Smooth muscle cell (in vitro differentiated cells): Measurements from ENCODE around the gene KLHL29. TPM values are rescaled to one million over a fixed set of nuclear protein-coding genes. Genes with fewer than 3 reads are reported as not detected.

ENCODE experiments used
- DNase-seq: peaks from one replicate; lab custom pipeline; 2025; ENCODE audit not compliant: unreplicated experiment; lab: John Stamatoyannopoulos, UW
- H2AFZ ChIP-seq: fragments of 200-600 bp; sonication (generic); 2 replicates; pipeline ENCODE4 v1.6.0; 2016; ENCODE audit warnings: antibody characterized with exemption, low read depth, mild to moderate bottlenecking
- H3F3A ChIP-seq: fragments of 200-600 bp; sonication (generic); 2 replicates; pipeline ENCODE4 v1.6.0; 2017; ENCODE audit warnings: antibody characterized with exemption, low read depth
- H3K27ac ChIP-seq: fragments of 200-600 bp; sonication (generic); 2 replicates; pipeline ENCODE4 v1.5.1; 2016; ENCODE audit warnings: low read depth, mild to moderate bottlenecking
- H3K27me3 ChIP-seq: fragments of 200-600 bp; sonication (generic); 2 replicates; pipeline ENCODE4 v1.6.1; 2016; ENCODE audit warnings: low read depth, mild to moderate bottlenecking
- H3K36me3 ChIP-seq: fragments of 200-600 bp; sonication (generic); 2 replicates; pipeline ENCODE4 v1.5.1; 2016; ENCODE audit warnings: low read depth
- H3K4me1 ChIP-seq: fragments of 200-600 bp; sonication (generic); 2 replicates; pipeline ENCODE4 v1.5.1; 2016; ENCODE audit warnings: low read depth
- H3K4me2 ChIP-seq: fragments of 200-600 bp; sonication (generic); 2 replicates; pipeline ENCODE4 v1.6.0; 2016; ENCODE audit warnings: mild to moderate bottlenecking
- H3K4me3 ChIP-seq: fragments of 200-600 bp; sonication (generic); 2 replicates; pipeline ENCODE4 v1.5.1; 2016; ENCODE audit warnings: mild to moderate bottlenecking
- H3K79me2 ChIP-seq: fragments of 200-600 bp; sonication (generic); 2 replicates; pipeline ENCODE4 v1.6.0; 2016; ENCODE audit warnings: low read depth, mild to moderate bottlenecking
- H3K9ac ChIP-seq: fragments of 200-600 bp; sonication (generic); 2 replicates; pipeline ENCODE4 v1.6.0; 2016; ENCODE audit warnings: low read depth
- H3K9me3 ChIP-seq: fragments of 200-600 bp; sonication (generic); replicated peaks from 2 replicates; pipeline ENCODE4 v1.5.1; 2016; ENCODE audit warnings: low read depth
- H4K20me1 ChIP-seq: fragments of 200-600 bp; sonication (generic); 2 replicates; pipeline ENCODE4 v1.6.0; 2016; ENCODE audit warnings: low read depth
- WGBS: methylation state at CpG from one replicate; pipeline ENCODE4 v1.1.7; 2016; ENCODE audit warnings: low lambda C conversion rate; 5-methylcytosine and 5-hydroxymethylcytosine counted together
- polyA plus RNA-seq: library from polyadenylated mRNA; unstranded; fragments of >200 nt; fragmentation: Nextera tagmentation; extraction: Ambion mirVana; gene quantifications from 2 replicates; pipeline ENCODE4 v1.2.1, GENCODE V29; 2016
- total RNA-seq: library from RNA; depleted of rRNA; stranded (reverse); fragments of >200 nt; gene quantifications from 2 replicates; pipeline ENCODE4 v1.2.3, GENCODE V29; 2014
- TF ChIP-seq, protein P1 (sequence below): fragments of 200-600 bp; sonication (generic); IDR thresholded peaks from 2 replicates; pipeline ENCODE4 v1.5.1; 2017; ENCODE audit warnings: borderline replicate concordance, mild to moderate bottlenecking, antibody characterized with exemption; ENCODE audit not compliant: insufficient read depth, poor library complexity, severe bottlenecking

The KLHL29 gene
- total and polyA plus RNA-seq, 2 experiments from 2014 or later = 3.1 to 6.6 TPM

DNA sequence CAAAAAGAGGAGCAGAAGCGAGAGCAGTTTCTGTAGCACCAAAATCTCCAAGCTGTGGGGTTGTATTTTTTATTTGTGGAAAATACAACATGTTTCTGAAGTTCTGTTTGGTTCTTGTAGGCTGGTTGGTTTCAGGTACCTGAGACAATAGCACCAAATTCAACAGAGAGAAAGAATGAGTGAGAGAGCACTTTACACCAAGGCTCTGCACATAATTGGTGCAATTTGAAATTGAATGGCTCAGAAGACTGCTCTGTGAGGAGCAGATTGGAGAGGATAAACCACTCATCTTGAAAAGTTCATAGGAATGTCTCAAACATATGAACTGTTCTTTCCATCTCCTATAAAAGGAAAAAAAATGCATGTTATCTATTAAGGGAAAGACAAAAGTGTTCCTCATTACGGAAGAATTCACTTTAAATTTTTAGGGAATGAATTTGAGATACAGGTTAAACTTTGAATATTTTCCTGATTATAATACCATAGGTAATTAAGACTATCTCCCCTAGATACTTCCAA, 366.8 kb downstream of the KLHL29 start:
- no peaks in the 10 kb centered on the region for H4K20me1 ChIP-seq
- no peak overlapping the region for H3K9ac ChIP-seq

DNA sequence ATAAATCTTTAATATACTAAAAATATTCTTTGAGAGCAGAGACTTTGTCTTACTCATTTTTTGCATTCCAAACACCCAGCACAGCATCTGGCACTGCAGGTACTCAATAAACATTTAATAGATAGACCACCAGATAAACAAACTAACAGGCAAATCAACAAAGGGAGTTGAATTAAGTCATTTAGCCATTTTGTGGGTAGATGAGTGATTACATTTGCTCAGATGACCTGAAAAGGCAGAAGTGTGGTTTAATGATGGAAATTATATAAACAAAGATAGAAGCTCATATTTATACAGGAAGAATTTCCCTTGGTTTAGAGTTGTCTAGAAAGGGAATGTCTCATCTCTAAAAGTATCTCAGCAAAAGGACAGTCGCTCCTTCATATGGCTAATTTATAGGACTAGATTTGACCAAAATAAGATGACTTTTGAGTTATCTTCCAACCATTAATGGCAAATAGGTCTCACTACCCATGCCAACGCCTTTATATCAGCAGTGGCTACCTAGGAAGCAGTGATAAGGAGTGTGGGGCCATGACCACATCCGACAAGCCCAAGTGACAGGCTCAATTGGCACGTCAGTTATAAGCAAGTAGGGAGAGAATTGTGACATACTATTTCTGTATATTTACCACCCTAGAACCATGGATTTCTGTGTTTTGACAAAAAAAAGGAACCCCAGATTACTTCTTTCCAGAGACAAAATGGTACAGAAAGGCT, 368.5 kb downstream of the KLHL29 start:
- H3K9ac ChIP-seq = no peak overlapping the region
- H3K4me2 ChIP-seq = no peak overlapping the region
- no peaks in the 10 kb centered on the region for H3F3A ChIP-seq
- no peak overlapping the region for H3K4me3 ChIP-seq
- H3K27ac ChIP-seq = no peak overlapping the region
- no peaks in the 10 kb centered on the region for H3K27me3 ChIP-seq
- 83% methylated on average over 4 of the region's 4 CpGs for WGBS
- no peaks in the 10 kb centered on the region for H3K9me3 ChIP-seq
- H3K79me2 ChIP-seq = no peaks in the 10 kb centered on the region
- H3K4me1 ChIP-seq = no peaks in the 10 kb centered on the region
- H3K36me3 ChIP-seq = no peaks in the 10 kb centered on the region
- no peaks in the 10 kb centered on the region for H4K20me1 ChIP-seq
- TF ChIP-seq, protein P1, sequence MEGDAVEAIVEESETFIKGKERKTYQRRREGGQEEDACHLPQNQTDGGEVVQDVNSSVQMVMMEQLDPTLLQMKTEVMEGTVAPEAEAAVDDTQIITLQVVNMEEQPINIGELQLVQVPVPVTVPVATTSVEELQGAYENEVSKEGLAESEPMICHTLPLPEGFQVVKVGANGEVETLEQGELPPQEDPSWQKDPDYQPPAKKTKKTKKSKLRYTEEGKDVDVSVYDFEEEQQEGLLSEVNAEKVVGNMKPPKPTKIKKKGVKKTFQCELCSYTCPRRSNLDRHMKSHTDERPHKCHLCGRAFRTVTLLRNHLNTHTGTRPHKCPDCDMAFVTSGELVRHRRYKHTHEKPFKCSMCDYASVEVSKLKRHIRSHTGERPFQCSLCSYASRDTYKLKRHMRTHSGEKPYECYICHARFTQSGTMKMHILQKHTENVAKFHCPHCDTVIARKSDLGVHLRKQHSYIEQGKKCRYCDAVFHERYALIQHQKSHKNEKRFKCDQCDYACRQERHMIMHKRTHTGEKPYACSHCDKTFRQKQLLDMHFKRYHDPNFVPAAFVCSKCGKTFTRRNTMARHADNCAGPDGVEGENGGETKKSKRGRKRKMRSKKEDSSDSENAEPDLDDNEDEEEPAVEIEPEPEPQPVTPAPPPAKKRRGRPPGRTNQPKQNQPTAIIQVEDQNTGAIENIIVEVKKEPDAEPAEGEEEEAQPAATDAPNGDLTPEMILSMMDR = no peak
- no peak for DNase-seq
- H2AFZ ChIP-seq = no peak overlapping the region

More for the DNA sequence above, 366.8 kb downstream of the KLHL29 start:
- Histone ChIP-seq H3F3A (no peaks in the 10 kb centered on the region), H3K27ac (no peak overlapping the region), H3K4me3 (no peak overlapping the region), H3K27me3 (no peaks in the 10 kb centered on the region), H3K36me3 (no peaks in the 10 kb centered on the region), H3K79me2 (no peaks in the 10 kb centered on the region), H3K4me1 (no peaks in the 10 kb centered on the region), H3K9me3 (no peaks in the 10 kb centered on the region), H2AFZ (no peak overlapping the region), H3K4me2 (no peak overlapping the region)
- no peak for DNase-seq
- 85% methylated on average over 2 of the region's 2 CpGs for WGBS
- TF ChIP-seq, protein P1 = no peak

DNA sequence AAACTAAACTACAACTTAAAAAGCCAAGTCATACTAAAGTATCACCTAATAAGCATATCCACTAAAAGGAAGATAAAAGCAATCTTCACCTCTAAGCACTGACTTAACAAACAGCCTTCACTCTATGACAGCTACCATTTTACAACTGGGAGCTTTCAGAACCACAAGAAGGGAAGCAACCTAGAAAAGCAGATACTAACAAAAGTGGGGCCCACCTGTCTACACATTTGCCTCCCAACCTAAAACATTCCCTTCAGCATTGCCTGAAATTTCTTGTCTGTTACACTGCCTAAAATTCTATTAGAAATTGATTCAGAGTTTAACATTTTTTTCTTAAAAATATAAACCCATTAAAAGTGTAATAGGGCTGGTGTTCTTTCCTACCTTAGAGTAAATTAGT, 370.0 kb downstream of the KLHL29 start:
- TF ChIP-seq, protein P1 = no peak
- Histone ChIP-seq H3K27me3 (no peaks in the 10 kb centered on the region), H3K36me3 (no peaks in the 10 kb centered on the region), H3K4me3 (no peak overlapping the region), H3K9me3 (no peaks in the 10 kb centered on the region), H3K27ac (no peak overlapping the region), H4K20me1 (no peaks in the 10 kb centered on the region), H3K4me2 (no peak overlapping the region), H3K79me2 (no peaks in the 10 kb centered on the region), H2AFZ (no peak overlapping the region), H3F3A (no peaks in the 10 kb centered on the region), H3K9ac (no peak overlapping the region), H3K4me1 (no peaks in the 10 kb centered on the region)
- no peak for DNase-seq

DNA sequence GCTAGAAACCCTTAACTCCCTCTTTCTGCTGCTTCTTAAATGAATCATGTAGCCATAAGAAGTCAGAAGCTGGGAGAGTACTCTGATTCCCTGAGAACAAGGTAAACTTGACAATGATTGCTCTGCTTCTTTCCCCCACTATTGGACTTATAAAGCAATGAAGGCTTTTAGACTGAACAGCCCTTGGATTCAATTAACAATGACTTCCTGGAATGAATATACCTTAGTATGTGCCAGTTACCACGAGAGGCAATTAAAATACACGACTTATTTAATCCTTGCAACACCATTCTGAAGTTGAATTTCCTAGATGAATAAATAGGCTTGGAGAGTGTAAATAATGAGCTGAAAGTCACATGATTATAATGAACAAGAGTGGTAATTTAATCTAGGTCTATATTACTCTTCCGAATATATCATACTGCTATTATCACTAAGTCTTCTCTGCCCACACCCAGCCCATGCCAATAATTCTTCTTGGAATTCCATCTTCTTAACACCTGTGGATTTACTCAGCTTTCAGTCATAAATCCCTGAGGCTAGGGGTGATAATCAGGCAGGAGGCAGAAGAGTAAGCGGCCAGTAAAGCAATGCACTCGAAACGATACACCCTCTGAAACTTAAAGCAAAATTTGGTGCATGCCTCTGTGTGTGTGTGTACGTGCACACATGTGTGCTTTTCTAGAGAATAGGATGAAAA, 371.8 kb downstream of the KLHL29 start:
- peak overlapping the region; percentile 25 for H3K4me2 ChIP-seq

More for the DNA sequence above, 371.8 kb downstream of the KLHL29 start:
- WGBS = 85% methylated on average over 7 of the region's 7 CpGs
- Histone ChIP-seq H3K27me3 (no peaks in the 10 kb centered on the region), H4K20me1 (no peaks in the 10 kb centered on the region), H3K27ac (peak overlapping the region; percentile 79), H3K4me1 (no peaks in the 10 kb centered on the region), H3K36me3 (no peaks in the 10 kb centered on the region), H3K4me3 (no peak overlapping the region), H3K9me3 (no peaks in the 10 kb centered on the region), H3K79me2 (no peaks in the 10 kb centered on the region), H3F3A (no peaks in the 10 kb centered on the region), H2AFZ (no peak overlapping the region), H3K9ac (no peak overlapping the region)
- no peak for DNase-seq
- TF ChIP-seq, protein P1 = no peak
